Measurements from ENCODE around the gene MYADML2.

GRCh38 chr17:81932333-81932983, 14.6 kb downstream of the MYADML2 start:
- TF ChIP-seq NRF1 (IDR thresholded peaks at IDR 0.05; ENCODE audit: low read depth, low read length) (no peak), TEAD4 (IDR thresholded peaks at IDR 0.05; ENCODE audit: low read depth, low read length) (no peak), POLR2A (IDR thresholded peaks at IDR 0.05; ENCODE audit: control extremely low read depth in 1 of 2, low read depth in 2 of 2, low read length in 2 of 2) (no peak), SUZ12 (IDR thresholded peaks at IDR 0.05; ENCODE audit: low read length) (no peak), KDM1A (IDR thresholded peaks at IDR 0.05; ENCODE audit: borderline replicate concordance, low read length) (no peak), SP1 (IDR thresholded peaks at IDR 0.05; ENCODE audit: low read depth, low read length) (no peak), CREB1 (IDR thresholded peaks at IDR 0.05) (no peak), CTCF (IDR thresholded peaks at IDR 0.05; ENCODE audit: control extremely low read depth in 1 of 3, insufficient read depth in 1 of 3, low read depth in 1 of 3, low read length in 3 of 3) (no peak), CHD1 (IDR thresholded peaks at IDR 0.05; ENCODE audit: low read depth, low read length) (no peak)
